HG03354 (cell line): Measurements from ENCODE around the gene RHBDL2.
"Not testable (repeated sequence)": the region's sequence is repeated elsewhere in the genome, so short reads cannot be mapped to it uniquely, and the experiment has no call there.

Experiments used
- ATAC-seq: cut with Tn5 transposase; IDR thresholded peaks from one replicate; pipeline ENCODE4 v1.9.1; 2021; ENCODE audit warnings: mild to moderate bottlenecking; ENCODE audit not compliant: unreplicated experiment, poor library complexity, severe bottlenecking

Gene RHBDL2

DNA sequence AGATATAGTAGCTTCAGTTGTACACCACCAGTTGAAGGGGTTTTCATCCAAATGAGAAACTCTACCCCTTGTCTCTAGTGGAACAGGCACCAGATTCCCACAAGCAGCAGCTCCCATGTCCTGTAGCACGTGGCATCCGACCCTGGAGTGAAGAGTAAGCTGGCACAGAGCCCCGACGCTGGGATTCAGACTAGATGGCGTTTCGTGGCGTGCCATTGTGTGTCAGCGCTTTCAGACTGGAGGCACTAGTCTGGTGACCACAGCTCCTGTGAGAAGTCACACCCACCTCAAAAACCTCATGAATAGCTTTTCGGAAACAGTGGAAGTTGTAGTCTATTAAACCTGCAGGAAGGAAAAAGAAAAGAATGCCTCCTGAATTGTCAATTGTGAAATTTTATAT lies 102.3 kb downstream of the RHBDL2 start:
- no peak for ATAC-seq

DNA sequence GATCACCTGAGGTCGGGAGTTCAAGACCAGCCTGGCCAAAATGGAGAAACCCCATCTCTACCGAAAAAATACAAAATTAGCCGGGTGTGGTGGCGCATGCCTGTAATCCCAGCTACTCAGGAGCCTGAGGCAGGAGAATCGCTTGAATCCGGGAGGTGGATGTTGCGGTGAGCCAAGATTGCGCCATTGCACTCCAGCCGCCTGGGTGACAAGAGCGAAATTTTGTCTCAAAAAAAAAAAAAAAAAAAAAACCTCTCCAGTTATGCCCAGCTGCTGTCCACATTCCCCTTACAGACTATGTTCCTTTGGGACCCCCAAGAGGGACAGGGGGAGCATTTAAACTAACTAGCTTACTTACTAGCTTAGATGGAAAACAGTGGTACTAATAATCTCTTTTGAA lies 105.3 kb downstream of the RHBDL2 start:
- ATAC-seq: not testable (repeated sequence)
